Measurements from ENCODE around the gene ANKRD30A.
"Not testable (repeated sequence)": the region's sequence is repeated elsewhere in the genome, so short reads cannot be mapped to it uniquely, and the experiment has no call there.

ANKRD30A gene

DNA sequence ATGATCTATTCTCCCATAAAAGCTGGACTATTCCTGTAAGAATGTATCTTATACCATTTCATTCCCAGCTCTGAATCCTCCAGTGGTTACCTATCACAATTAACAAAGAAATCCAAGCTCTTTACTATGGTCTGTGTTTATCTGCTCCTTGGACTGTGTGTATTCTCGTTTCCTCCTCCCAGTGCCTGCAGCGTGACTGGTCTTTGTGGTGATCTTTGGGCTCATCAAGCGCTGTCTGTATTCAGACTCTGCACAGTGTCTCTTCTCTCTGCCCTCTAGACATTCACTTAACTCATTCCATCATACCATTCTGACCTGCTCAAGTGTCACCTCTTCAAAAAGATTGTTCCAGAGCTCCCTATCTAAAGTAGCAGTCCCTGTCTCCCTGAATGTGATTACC, 130.4 kb downstream of the ANKRD30A start:
- H3K4me3 ChIP-seq (ENCODE audit: low read depth, low read length); DNase-seq (ENCODE audit: low read depth): not testable (repeated sequence)

DNA sequence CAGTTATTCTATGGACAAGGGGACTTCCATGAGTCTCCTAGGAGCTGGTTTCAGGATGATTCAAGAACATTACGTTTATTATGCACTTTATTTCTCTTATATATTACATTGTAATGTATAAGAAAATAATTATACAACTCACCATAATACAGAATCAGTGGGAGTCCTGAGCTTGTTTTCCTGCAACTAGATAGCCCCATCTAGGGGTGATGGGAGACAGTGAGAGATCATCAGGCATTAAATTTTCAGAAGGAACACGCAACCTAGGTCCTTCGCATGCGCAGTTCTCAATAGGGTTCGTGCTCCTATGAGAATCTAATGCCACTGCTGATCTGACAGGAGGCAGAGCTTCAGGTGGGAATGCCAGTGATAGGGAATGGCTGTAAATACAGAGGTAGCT, 137.9 kb downstream of the ANKRD30A start:
- DNase-seq (ENCODE audit: low read depth): no peak
- H3K4me3 ChIP-seq (ENCODE audit: low read depth, low read length): no peak overlapping the region

DNA sequence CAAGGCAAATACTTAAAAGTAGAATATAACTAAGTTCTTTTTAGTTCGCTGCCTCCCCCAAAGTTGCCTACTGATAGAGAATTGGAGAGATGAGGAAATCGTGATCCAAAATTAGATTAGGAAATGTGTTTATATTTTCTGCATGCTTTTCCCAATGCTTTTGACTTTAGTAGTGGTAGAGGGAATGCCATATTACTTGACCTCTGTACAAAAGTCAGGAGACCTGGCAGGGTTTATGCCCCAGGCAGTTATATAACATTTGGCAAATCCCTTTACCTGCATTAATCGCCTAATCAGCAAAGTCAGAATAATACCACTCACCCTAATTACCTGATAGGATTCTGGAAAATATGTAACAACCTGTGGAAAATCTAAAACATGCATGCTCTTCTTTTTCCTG, 142.9 kb downstream of the ANKRD30A start:
- DNase-seq (ENCODE audit: low read depth): no peak
- H3K4me3 ChIP-seq (ENCODE audit: low read depth, low read length): no peak overlapping the region

DNA sequence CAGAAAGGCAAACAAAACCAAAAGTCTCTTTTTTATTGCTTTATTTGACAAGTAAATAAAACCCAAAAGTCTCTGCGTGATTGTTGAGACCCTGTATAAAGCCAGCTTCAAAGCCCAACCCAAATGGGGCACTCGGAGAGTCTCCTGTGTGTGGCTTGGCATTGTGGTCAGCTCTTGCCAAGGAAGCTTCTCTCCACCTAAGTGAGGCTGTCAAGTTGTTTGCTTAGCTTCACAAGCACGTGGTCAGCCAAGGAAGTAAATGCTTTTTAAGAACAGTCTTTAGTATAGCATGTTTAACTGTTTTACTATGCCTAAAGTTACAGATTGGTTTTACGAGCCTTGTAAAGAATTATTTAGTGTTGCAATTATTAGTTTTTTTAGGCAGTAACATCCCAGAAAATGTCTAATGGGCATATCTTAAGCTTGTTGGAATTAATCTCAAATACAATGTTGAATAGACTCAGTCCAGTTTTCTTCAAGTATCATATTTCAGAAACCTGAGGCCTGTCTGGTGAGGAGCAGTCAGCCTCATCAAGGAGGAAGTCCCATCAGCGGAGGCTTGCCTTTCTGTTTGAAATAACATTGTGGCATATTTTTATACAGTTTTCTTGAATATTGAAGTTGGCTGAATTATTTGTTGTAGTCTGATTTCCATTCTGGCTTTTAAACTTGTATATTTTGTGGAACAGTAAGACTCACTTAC, 144.3 kb downstream of the ANKRD30A start:
- DNase-seq (ENCODE audit: low read depth): no peak
- no peak overlapping the region for H3K4me3 ChIP-seq (ENCODE audit: low read depth, low read length)

DNA sequence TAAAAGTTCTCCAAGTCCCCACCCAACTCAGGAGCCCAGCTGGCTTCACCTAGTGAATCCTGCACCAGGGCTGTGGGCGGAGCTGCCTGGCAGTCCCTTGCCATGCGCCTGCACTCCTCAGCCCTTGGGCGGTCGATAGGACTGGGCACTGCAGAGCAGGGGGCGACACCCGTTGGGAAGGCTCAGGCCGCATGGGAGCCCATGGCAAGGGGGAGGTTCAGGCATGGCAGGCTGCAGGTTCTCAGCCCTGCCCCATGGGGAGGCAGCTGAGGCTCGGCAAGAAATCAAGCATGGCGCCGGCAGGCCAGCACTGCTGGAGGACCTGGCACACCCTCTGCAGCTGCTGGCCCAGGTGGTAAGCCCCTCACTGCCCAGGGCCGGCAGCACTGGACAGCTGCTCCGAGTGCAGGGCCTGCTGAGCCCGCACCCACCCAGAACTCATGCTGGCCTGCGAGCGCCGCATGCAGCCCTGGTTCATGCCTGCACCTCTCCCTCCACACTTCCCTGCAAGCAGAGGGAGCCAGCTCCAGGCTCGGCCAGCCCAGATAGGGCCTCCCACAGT, 149.9 kb downstream of the ANKRD30A start:
- no peak overlapping the region for H3K4me3 ChIP-seq (ENCODE audit: low read depth, low read length)
- no peak for DNase-seq (ENCODE audit: low read depth)

DNA sequence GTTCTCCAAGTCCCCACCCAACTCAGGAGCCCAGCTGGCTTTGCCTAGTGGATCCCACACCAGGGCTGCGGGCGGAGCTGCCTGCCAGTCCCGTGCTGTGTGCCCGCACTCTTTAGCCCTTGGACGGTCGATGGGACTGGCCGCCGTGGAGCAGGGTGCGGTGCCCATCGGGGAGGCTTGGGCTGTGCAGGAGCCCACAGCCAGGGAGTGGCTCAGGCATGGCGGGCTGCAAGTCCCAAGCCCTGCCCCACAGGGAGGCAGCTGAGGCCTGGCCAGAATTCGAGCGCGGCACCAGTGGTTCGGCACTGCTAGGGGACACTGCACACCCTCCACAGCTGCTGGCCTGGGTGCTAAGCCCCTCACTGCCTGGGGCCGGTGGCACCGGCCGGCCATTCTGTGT, 159.7 kb downstream of the ANKRD30A start:
- no peak overlapping the region for H3K4me3 ChIP-seq (ENCODE audit: low read depth, low read length)
- no peak for DNase-seq (ENCODE audit: low read depth)

- no peak for DNase-seq (ENCODE audit: low read depth)
- no peak overlapping the region for H3K4me3 ChIP-seq (ENCODE audit: low read depth, low read length)
Observed at GRCh38 chr10:37289833-37290464, 164.6 kb downstream of the ANKRD30A start.

DNA sequence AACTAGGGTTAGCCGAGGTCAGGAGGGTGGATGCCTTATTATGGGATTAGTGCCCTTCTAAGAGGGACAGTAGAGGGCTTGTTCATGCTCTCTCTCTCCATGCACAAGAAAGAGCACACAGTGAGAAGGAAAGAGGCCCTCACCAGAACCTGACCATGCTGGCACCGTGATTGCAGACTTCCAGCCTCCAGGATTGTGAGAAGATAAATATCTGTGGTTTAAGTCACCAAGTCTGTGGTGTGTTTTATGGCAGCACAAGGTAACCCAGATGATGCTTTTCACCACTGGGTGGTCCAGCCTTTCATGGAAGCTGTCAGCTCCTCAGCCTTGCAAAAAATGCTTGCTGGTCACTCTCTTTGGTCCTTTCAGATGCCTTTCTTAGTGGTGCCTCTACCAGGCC, 175.9 kb downstream of the ANKRD30A start:
- no peak for DNase-seq (ENCODE audit: low read depth)
- no peak overlapping the region for H3K4me3 ChIP-seq (ENCODE audit: low read depth, low read length)

- DNase-seq (ENCODE audit: low read depth): no peak
- H3K4me3 ChIP-seq (ENCODE audit: low read depth, low read length): no peak overlapping the region
Observed at GRCh38 chr10:37304036-37304435, 178.6 kb downstream of the ANKRD30A start.

GRCh38 chr10:37314350-37314749, 189.0 kb downstream of the ANKRD30A start:
- no peak for DNase-seq (ENCODE audit: low read depth)
- no peak overlapping the region for H3K4me3 ChIP-seq (ENCODE audit: low read depth, low read length)

DNA sequence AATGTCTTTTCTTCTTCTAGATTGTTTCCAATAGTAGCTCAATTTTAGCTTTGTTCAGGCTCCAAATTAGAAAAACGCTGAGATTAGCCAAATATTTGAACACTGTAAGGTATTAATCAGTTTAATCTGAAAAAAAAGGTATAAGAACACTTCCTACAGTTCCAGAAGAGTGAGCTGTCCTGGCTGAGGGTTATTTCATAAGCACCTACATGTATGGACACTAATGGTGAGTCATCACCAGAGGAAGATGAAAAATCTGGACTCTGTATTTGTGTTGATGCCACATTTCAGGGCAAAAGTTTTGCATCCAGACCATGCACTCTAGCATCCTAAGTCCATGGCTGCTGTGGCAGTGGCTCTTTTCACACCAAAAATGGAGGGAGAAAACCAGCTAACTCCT, 189.5 kb downstream of the ANKRD30A start:
- H3K4me3 ChIP-seq (ENCODE audit: low read depth, low read length): no peak overlapping the region
- no peak for DNase-seq (ENCODE audit: low read depth)

- H3K4me3 ChIP-seq (ENCODE audit: low read depth, low read length): no peak overlapping the region
- no peak for DNase-seq (ENCODE audit: low read depth)
Observed at GRCh38 chr10:37344413-37344812, 219.0 kb downstream of the ANKRD30A start.

DNA sequence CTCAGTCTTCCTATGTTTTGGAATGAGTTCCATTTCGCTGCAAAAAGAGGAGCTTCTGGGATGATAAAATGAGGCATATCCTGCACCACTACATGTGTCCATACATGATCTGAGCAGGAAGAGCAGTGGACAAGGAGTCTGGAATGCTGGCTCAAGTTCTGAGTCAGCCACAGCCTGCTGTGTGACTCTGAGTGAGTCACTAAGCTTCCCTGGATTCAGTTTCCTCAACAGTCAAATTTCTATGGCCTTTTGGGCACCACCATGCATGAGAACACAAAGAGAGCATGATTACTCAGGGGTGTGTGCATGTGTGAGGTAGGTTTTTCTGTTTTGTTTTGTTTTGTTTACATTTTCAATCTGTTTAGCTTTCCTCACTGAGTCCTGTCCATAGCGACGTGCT, 254.6 kb downstream of the ANKRD30A start:
- H3K4me3 ChIP-seq (ENCODE audit: low read depth, low read length): no peak overlapping the region
- DNase-seq (ENCODE audit: low read depth): no peak

DNA sequence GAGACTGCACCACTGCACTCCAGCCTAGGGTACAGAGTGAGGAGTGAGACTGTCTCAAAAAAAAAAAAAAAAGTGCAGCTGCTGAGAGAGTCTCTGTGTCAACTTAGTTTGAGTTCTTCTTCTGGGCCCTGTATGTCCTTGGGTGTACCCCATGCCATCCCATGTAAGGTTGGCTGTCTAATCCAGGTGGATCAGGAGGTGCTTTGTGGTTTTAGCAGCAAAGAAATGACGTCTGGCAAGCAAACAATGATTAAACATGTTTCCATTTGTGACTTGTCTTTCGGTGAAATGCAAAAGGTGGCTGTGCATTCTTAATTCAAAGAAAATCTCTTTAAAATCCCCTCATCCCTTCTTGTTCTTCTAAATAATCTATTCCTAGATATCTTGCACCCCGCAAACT, 255.9 kb downstream of the ANKRD30A start:
- DNase-seq (ENCODE audit: low read depth): no peak

DNA sequence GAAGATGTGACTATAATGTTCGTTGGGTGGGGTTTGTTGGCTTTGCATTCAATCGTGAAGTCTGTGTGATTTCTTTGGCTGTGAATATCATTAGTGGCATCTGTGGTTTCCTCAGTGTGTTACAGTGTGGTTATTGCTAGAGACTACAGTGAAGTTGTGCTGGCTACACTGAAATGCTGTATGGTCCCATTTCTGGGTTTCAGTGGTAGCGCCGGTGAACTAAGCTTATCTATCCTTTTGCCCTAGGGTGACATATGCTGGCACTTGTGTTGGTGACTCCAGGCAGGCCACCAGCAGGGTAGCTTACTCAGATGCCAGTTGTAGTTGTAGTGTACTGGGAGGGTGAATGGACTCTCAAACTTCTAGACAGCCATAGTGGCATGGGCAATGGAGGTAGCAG, 259.5 kb downstream of the ANKRD30A start:
- no peak for DNase-seq (ENCODE audit: low read depth)
- H3K4me3 ChIP-seq (ENCODE audit: low read depth, low read length): no peak overlapping the region

More for the DNA sequence above, 255.9 kb downstream of the ANKRD30A start:
- no peak overlapping the region for H3K4me3 ChIP-seq (ENCODE audit: low read depth, low read length)

DNA sequence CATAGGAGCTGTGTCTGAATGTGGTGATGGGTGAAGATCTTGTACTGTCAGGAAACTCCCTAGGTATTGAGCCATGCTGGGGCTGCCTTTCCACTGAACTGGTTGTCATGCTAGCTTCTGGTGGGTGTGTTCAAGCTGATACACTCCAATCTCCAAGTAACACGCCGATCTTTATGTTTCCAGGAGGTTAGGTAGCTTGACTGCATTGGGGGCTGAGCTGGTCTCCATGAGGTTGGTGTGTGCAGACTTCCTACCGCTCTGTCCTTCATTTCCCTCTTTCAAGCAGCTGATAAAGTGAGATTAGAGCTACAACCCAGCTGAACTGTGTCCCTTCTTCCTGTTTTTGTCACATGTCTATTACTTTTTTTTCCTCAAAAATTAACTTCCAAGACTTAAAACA, 265.5 kb downstream of the ANKRD30A start:
- H3K4me3 ChIP-seq (ENCODE audit: low read depth, low read length): no peak overlapping the region
- DNase-seq (ENCODE audit: low read depth): no peak

DNA sequence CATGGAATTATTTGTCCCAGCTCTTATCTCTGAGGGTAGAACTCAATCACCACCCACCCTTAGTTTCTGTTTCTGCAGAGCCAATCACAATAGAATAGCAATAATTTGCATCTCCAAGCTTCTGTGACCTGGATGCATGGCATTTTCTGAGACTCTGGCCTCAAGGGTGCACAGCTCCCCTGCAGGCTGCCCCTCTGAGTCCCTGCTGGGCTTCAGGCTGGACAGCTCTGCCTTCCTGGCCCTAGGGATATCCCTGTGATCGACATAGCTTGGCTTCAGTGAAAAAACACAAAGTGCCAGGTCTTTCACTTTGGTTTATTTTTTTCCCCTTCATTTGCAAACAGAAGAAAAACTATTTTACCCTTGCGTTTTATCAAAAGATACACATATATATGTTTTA, 275.4 kb downstream of the ANKRD30A start:
- DNase-seq (ENCODE audit: low read depth); H3K4me3 ChIP-seq (ENCODE audit: low read depth, low read length): not testable (repeated sequence)

GRCh38 chr10:37401225-37401624, 275.8 kb downstream of the ANKRD30A start:
- no peak overlapping the region for H3K4me3 ChIP-seq (ENCODE audit: low read depth, low read length)
- no peak for DNase-seq (ENCODE audit: low read depth)

DNA sequence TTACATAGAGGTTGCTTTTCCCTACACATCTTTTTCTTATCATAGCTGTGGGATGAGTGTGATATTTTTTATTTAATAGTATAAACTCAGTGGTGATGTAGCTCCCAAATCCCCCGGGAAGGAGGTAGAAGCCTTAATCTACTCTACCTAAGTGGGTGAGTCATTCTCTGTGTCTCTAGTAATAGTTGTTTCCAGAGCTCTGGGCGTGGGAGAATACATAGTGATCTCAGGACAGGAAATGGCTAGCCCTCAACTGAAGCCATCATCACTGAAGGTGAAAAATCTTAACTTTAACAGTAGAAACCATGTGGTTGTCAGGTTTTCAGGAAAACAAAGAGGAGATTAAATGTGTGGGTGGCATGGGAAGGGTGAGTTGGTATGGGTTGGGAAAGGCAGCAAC, 278.4 kb downstream of the ANKRD30A start:
- DNase-seq (ENCODE audit: low read depth): no peak
- H3K4me3 ChIP-seq (ENCODE audit: low read depth, low read length): no peak overlapping the region
